ENCODE results near the gene CUX1. TPM values are rescaled to one million over a fixed set of nuclear protein-coding genes. Genes with fewer than 3 reads are reported as not detected.
"Not testable (repeated sequence)": the region's sequence is repeated elsewhere in the genome, so short reads cannot be mapped to it uniquely, and the experiment has no call there.

The CUX1 gene
- total RNA-seq, 1 donor from 2014 or later = 15.1 TPM

DNA sequence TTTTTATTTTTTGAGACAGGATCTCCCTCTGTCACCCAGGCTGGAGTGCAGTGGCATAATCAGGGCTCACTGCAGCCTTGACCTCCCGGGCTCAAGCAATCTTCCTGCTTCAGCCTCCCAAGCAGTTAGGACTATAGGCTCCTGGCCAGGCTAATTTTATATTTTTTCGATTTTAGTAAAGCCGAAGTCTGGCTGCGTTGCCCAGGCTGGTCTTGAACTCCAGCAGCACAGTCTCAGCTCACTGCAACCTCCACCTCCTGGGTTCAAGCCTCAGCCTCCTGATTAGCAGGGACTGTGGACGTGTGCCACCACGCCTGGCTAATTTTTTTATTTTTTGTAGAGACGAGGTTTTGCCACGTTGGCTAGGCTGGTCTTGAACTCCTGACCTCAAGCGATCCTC, 225.4 kb downstream of the CUX1 start:
- DNase-seq (ENCODE audit: low read depth in 2 of 2) = not testable (repeated sequence)

DNA sequence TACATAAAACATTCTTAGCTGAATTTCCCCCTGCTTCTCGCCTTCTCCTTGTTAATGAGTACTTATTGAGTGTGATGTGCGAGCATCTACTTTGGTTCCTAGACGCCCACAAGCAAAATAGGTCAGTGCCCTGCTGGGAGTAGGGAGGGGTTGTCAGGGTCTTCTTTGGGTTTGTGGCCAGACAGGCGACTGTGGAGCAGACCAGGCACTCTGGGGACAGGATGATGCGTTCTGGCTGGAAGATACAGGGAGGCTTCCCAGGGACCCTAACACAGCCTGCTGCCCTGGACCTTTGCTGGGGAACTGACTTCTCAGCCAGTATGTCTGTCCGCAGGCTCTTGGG, 227.2 kb downstream of the CUX1 start:
- DNase-seq (ENCODE audit: low read depth in 2 of 2) = no peak

DNA sequence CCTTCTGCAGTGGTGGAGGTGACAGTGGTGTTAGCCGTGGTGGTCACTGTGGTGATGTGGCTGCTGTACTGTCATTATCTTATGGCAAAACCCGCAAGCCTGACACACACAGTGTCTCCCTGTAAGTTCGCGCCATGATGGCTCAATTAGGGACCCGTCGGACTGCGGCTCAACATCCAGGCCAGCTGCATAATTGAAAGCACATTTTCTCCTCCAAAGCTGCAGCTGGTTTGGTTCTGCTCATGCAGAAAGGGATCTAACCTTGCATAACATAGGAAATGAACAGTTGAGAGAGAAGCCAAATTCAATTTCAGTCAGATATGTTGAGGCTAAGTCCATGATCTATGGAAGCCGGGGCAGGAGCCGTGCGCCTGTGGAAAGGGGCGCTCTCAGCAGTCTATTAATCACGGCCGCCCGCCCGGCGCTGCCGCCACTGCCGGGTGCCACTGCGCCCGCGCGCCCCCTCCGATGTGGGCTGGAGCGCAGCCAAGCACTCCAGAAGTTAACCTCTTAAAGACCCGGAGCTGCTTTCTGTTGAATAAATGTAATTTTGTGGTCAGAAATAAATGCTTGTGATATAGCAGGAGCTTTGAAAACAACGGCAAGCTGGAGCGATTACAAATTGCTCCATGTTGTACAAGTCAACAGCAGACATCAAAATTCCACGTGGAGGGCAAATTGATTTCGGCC, 227.7 kb downstream of the CUX1 start:
- DNase-seq (ENCODE audit: low read depth in 2 of 2) = peak; percentile 16 to 59

DNA sequence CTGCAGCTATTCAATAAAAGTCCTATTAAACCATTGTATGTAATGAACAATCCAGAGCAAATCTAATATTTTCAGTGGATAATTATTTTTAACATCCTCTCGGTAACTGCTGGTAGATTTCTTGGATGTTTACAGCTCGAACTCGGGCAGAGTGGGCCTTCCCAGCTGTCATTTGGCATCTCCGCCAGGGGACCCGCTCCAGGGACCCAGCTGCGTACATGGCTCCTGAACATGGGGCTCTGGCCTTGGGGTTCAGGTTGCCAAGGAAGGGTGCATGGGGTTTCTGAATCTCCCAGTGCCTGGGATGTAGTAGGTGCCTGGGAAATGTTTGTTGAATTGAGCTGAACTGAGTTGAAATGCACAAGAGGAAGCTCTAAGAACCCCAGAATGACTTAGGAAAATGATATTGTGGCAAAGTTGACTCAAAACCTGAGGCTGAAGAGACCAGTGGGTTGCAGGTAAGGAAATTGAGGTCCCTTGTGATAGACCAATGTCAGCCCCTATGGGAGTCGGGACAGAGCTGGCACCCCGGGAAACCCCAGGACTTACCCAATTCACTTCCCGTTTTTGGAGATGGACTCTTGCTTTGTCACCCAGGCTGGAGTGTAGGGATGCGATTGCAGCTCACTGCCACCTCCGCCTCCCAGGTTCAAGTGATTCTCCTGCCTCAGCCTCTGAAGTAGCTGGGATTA, 228.4 kb downstream of the CUX1 start:
- DNase-seq (ENCODE audit: low read depth in 2 of 2) = no peak

DNA sequence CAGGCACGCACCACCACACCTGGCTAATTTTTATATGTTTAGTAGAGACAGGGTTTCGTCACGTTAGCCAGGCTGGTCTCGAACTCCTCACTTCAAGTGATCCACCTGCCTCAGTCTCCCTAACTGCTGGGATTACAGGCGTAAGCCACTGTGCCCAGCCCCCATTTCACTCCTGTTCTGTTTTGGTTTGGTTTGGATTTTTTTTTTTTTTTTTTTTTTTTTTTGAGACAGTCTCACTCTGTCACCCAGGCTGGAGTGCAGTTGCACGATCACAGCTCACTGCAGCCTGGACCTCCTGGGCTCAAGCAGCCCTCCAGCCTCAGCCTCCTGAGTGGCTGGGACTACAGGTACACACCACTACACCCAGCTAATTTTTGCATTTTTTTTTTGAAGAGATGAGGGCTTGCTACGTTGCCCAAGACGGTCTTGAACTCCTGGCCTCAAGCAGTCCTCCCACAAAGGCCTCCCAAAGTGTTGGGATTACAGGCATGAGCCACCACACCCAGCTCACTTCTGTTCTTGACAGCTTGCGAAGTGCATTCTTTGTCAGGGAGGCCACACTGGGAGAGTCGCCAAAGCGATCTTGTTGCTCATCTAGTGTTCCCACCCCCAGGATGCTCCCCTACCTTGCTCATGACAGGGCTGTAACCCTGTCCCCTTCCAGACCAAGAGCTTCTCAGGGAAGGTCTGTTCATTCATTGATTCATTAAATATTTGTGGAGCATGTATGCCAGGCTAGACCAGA, 229.1 kb downstream of the CUX1 start:
- no peak for DNase-seq (ENCODE audit: low read depth in 2 of 2)

DNA sequence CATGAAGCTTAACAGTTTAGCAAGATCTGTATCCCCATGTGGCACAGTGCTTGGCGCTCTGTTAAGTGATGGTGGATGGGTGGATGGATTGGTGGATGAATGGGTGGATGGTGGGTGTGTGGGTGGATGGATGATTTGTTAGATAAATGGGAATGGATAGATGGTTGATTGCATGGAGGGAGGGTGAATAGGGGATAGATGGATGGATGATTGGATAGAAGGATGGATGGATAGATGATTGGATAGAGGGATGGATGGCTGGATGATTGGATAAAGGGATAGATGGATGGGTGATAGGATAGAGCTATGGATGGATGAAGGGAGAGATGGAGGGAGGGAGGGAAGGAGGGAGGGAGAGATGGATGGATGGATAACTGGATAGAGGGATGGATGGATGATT, 229.7 kb downstream of the CUX1 start:
- no peak for DNase-seq (ENCODE audit: low read depth in 2 of 2)

DNA sequence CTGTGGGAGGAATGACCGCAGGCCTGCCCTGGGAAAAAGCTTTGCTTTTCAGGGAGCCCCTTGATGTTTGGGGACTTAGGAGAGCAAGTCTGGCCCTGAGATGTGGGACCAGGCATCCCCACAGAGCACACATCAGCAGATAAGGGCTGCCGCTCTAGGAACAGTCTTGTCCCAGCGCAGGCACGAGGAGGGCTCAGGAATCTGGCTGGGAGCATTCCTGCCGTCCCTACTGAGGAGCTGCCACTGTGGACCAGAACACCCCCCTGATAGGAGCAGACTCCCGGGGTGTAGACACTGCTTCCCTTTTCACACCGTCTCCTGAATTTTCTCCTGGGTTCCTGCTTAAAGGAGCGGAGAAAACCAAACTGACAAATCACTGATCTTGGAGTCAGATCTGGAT, 232.3 kb downstream of the CUX1 start:
- no peak for DNase-seq (ENCODE audit: low read depth in 2 of 2)

DNA sequence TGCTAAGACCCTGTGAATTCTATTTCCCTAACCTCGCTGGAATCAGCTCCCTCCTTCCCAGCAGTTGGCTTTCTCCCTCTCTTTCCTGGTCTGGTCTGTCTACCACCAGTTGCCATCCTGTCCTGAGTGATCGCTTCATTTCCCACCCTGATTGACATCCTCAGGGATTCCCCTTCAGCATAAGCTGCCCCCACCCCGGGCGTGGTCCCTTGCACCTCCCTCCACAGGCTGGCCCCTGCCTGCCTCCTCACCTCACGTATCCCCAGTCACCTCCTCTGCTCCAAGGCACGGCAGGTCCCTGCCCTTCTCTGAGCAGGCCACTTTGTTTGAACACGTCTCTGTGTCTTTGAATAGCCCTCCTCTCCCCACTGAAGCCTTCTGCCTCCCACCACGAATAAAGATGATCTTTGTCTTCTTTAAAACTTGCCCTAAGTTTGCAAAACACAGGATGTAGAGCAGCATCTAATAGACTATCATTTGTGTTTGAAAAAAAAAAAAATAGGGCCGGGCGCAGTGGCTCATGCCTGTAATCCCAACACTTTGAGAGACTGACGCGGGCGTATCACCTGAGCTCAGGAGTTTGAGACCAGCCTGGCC, 233.5 kb downstream of the CUX1 start:
- no peak for DNase-seq (ENCODE audit: low read depth in 2 of 2)

DNA sequence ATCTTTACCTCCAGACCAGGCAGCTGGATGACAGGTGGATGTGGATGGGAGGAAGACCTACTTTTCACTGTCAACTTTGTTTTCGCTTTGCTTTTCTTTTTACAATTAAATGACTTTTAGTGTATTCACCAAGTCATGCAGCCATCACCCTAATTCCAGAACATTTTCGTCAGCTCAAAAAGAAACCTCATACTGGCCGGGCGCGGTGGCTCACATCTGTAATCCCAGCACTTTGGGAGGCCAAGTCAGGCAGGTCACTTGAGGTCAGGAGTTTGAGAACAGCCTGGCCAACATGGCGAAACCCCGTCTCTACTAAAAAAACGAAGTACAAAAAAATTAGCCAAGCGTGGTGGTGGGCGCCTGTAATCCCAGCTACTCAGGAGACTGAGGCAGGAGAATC, 234.3 kb downstream of the CUX1 start:
- not testable (repeated sequence) for DNase-seq (ENCODE audit: low read depth in 2 of 2)

DNA sequence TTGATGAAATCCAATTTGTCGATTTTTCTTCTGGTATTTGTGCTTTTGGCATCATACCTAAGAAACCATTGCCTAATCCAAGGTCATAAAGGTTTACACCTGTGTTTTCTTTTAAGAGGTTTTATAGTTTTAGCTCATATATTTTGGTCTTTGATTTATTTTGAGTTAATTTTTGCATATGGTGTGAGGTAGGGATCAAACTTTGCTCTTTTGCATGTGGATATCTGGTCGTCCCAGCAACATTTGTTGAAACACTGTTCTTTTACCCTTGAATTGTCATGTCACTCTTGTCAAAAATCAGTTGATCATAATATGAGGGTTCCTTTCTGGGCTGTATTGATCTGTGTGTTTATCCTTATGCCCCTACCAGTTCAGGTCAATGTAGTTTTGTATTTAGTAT, 236.7 kb downstream of the CUX1 start:
- no peak for DNase-seq (ENCODE audit: low read depth in 2 of 2)

DNA sequence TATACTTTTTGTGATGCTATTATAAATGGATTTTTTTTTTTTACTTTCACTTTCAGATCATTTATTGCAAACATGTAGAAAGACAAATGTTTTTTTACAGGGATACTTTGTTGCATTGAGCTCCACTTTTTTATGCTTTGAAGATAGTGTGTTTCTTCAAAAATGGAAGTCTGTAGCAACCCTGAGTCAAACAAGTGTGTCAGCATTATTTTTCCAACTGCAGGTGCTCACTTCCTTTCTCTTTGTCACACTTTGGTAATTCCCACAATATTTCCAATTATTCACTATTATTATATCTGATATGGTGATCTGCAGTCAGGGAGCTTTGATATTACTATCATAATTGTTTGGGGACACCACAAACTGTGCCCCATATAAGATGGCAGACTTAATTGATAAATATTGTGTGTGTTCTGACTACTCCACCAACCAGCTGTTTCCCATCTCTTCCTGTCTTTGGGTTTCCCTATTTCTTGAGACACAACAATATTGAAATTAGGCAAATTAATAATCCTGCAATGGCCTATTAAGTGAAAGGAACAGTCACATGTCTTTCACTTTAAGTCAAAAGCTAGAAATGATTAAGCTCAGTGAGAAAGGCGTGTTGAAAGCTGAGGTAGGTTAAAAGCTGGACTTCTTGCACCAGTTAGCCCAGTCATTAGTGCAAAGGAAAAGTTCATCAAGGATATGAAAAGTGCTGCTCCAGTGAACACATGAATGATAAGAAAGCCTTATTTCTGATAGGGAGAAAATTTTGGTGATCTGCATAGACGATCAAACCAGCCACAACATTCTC, 238.0 kb downstream of the CUX1 start:
- no peak for DNase-seq (ENCODE audit: low read depth in 2 of 2)

DNA sequence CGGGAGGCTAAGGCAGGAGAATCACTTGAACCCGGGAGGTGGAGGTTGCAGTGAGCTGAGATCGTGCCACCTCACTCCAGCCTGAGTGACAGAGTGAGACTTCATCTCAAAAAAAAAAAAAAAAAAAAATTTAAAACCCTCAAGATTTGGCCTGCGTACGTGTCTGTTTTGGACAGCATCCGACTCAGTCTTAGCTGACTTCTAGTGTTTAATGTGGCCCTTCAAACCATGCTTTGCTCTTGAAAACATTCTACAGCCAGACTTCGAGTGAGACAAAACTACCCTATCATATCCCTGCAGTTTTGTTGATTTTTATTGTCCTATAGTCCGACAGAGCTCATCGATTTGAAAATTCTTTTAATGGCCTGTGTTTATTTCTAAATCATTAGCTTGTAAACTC, 242.1 kb downstream of the CUX1 start:
- DNase-seq (ENCODE audit: low read depth in 2 of 2) = no peak

DNA sequence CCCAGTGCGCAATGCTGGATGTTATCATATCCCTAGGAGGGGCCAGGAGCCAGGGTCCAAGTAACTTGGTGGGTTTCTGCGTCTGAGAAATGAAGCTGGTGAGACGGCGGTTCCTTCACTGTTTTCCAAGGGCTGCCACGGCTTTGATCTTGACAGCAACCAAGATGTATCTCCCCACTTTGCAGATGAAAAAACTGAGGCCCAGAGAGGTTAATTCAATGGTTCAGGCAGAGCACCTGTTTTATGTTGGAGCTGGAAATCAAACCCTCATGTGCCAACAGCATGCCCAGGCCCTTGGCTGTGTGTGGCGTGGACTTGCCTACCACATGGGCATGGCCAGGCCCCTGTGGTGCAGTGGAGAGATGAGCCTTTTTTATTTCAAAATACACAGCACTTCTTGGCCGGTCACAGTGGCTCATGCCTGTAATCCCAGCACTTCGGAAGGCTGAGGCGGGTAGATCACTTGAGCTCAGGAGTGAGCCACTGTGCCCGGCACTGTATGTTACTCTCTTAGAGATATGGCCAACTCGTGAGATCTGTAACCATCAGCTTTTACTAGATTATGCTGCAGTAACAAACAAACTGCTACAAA, 244.0 kb downstream of the CUX1 start:
- no peak for DNase-seq (ENCODE audit: low read depth in 2 of 2)

DNA sequence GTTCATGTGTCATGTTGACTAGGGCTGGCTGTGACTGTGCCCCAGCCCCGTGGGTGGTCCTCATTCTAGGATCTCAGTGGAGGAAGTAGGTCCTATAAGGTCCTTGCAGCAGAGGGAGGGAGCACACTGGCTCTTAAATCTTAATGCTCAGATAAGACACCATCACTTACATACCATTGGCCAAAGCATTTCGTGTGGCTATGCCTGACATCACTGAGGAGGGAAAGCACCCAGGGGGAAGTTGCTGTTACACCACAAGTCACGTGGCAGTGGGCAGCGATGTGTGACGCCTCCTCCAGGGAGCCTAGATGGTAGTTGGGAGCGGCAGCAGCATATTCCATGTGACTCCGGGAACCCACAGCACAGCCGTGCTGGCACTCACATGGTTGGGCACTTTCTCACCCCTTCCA, 244.6 kb downstream of the CUX1 start:
- no peak for DNase-seq (ENCODE audit: low read depth in 2 of 2)

DNA sequence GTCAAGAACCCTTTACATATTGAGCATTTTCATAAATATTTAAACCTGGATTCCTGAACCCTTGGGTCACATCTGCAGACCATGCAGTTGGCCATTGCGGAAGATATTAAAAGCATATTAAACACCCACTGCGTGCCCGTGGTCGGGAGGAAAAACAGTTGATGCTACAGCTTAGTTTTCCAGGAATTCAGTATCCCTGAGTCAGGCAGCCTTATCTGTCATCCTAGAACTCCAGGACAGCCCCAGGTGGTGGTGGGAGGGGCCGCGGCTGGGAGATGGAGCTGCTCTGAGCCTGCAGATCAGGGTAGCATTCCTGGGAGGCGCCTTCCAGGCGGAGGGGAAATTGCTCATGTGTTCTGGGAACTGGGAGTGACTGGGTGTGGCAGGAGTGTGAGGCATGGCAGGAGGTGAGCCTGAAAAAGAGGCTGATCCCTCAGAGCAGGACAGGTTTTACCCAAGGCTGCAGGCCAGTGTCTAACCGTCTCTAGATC, 246.3 kb downstream of the CUX1 start:
- peak in 1 of 2 donors; percentile 23 for DNase-seq (ENCODE audit: low read depth in 2 of 2)

DNA sequence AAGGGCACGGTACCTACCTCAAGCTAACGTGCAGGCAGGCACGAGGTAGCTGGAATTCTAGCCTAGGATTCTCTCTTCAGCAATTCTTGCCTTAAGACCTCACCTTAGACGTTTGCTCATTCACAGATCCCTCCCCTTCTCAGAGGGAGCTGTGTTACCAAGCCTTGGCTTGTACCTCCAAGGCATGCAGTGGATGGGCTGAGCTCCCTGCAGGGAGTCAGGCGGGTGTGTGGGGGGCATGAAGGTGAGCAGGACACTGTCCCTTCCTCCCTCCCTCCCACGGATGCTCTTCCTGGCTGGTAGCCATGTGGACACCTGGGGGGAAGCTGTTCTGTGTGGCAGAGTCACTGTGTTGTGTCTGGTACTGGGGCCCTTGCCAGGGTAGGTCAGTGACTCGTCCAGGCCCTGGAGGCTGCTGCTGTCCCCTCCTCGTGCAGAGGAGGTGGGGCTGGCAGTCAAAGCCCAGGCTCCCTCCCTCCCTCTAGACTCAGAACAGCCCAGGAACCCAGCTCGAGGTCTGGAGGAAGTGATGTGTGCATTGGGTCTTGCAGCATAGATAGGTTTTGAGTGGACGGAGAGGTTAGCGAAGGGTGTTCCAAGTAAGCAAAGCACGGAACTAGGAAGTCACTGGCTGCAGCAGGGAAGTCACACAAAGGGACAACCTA, 247.1 kb downstream of the CUX1 start:
- DNase-seq (ENCODE audit: low read depth in 2 of 2) = peak in 1 of 2 donors; percentile 16

DNA sequence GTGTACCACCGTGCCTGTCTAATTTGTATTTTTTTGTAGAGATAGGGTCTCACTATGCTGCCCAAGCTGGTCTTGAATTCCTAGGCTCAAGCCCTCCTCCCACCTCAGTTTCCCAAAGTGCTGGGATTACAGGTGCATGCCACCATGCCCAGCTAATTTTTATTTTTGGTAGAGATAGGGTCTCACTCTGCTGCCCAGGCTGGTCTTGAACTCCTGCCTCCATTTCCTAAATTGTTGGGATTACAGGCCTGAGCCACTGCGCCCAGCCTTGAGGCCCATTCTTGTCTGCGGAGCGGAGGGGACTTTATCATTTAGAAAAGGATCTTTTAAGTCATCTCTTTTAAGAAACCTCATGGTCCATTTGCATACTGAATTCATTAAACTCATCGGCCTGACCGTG, 247.8 kb downstream of the CUX1 start:
- no peak for DNase-seq (ENCODE audit: low read depth in 2 of 2)

DNA sequence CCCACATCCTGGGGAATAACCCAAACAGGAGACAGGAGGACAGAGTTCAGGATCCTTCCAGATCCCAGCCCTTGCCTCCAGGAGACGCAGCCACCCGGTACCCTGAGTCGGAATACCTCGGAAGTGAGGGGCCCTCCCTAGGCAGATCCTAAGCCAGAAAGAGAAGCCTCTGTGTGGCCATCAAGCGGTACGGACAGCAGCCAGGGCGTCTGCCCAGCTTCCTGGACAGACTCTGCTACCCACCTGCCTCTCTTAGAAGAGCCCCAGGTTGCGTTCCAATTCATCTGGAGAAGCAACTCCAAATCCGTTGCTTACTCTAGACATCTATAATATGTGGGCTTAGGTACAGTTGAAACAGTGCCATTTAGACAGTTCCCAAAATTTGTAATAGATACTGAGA, 249.1 kb downstream of the CUX1 start:
- DNase-seq (ENCODE audit: low read depth in 2 of 2) = no peak

DNA sequence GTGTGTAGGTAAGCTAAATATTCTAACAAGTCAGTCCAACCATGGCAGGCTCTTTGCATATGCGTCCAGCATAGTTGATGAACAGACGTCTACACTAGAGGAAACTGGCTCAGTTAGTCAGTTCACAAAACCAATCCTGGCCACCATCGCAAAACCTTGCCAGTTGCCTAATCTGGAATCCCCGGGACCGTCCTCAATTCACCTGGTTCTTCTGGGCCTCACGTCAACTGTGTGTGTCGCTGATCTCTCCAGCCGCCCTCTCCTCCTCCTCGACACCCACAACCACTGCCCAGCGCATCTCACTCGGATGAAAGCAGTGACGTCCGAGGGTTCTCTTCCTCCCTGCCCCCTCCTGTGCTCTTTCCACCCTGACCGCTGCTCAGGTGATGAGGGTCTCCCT, 251.4 kb downstream of the CUX1 start:
- DNase-seq (ENCODE audit: low read depth in 2 of 2) = no peak

DNA sequence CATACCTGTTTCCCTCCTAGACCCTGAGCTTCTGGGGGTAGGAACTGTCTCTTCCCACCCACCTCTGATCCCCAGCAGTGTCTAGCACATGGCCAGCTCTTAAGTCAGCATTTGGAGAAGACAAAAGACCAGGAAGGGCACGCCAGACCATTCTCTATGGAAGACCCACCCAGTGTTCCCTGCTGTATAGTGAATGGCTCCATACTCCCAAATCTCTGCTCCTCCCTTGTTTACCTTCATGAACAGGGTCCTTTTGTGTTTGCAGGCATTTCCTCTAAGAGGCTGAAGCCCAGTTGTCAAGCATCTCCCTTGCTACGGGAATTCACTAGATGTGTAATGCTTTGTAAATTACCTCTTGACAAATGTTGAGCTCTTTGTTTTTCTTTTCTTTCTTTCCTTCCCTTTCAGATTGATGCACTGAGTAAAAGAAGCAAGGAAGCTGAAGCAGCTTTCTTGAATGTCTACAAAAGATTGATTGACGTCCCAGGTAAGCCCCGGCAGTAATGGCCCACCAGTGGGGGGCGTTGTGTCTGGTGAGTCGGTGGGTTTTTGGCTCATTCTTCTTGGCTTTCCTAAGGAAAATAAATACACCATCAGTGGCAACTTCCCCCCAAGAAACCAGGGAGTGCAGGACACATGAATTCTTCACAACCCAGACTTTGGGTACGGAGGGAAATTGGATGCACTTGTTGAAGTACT, 252.7 kb downstream of the CUX1 start:
- DNase-seq (ENCODE audit: low read depth in 2 of 2) = no peak

Measured in dermis microvascular lymphatic vessel endothelial cell (primary cell).